HEK293T (cell line): Measurements from ENCODE around the gene PRDM16.

ENCODE experiments used
- BHLHE40 ChIP-seq: fragments of 450-650 bp; IDR thresholded peaks from 2 replicates; pipeline ENCODE4 v1.6.1; 2016; ENCODE audit warnings: mild to moderate bottlenecking, moderate library complexity, borderline replicate concordance
- CTBP1 ChIP-seq: fragments of 450-650 bp; IDR thresholded peaks from 2 replicates; pipeline ENCODE4 v1.6.1; 2016; ENCODE audit warnings: borderline replicate concordance
- ELF4 ChIP-seq: fragments of 450-650 bp; IDR thresholded peaks from 2 replicates; pipeline ENCODE4 v1.6.1; 2017; ENCODE audit warnings: antibody characterized with exemption
- FOXA1 ChIP-seq: fragments of 450-650 bp; IDR thresholded peaks from 2 replicates; pipeline ENCODE4 v1.6.1; 2016; ENCODE audit warnings: mild to moderate bottlenecking
- FOXK2 ChIP-seq: fragments of 450-650 bp; IDR thresholded peaks from 2 replicates; pipeline ENCODE4 v1.6.1; 2016; ENCODE audit warnings: mild to moderate bottlenecking
- FOXM1 ChIP-seq: fragments of 450-650 bp; IDR thresholded peaks from 2 replicates; pipeline ENCODE4 v1.6.1; 2017; ENCODE audit warnings: mild to moderate bottlenecking, borderline replicate concordance
- HDGF ChIP-seq: fragments of 450-650 bp; IDR thresholded peaks from 2 replicates; pipeline ENCODE4 v1.6.1; 2017; ENCODE audit warnings: antibody characterized with exemption, borderline replicate concordance
- L3MBTL2 ChIP-seq: fragments of 450-650 bp; conservative IDR thresholded peaks from 2 replicates; pipeline ENCODE4 v1.6.1; 2016; ENCODE audit warnings: mild to moderate bottlenecking
- LEF1 ChIP-seq: fragments of 450-650 bp; IDR thresholded peaks from 2 replicates; pipeline ENCODE4 v1.6.1; 2017; ENCODE audit warnings: mild to moderate bottlenecking, borderline replicate concordance
- NFRKB ChIP-seq: fragments of 450-650 bp; IDR thresholded peaks from 2 replicates; pipeline ENCODE4 v1.6.1; 2016; ENCODE audit warnings: mild to moderate bottlenecking, moderate library complexity
- PKNOX1 ChIP-seq: fragments of 450-650 bp; IDR thresholded peaks from 2 replicates; pipeline ENCODE4 v1.6.1; 2016
- SP1 ChIP-seq: fragments of 450-650 bp; IDR thresholded peaks from 2 replicates; pipeline ENCODE4 v1.6.1; 2017
- SUZ12 ChIP-seq: fragments of 450-650 bp; IDR thresholded peaks from 2 replicates; pipeline ENCODE4 v1.6.1; 2016; ENCODE audit warnings: mild to moderate bottlenecking
- TARDBP ChIP-seq: fragments of 450-650 bp; IDR thresholded peaks from 2 replicates; pipeline ENCODE4 v1.6.1; 2016

DNA sequence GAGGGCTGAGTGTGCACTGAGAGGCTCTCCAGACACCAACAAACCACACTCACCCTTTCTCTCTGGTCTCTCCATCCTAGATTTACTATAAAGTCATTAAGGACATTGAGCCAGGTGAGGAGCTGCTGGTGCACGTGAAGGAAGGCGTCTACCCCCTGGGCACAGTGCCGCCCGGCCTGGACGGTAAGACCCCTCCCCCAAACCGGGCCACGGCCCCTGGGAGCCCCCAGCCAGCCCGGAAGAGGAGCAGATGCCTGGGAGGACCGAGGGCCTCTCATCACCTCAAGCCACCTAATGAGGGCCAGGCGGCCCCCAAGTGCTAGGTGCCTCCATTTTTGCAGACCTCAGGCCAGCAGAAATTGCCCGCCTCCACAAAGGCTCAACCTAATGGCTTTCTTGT, 327.4 kb downstream of the PRDM16 start:
- no peak for TF ChIP-seq TARDBP
- TF ChIP-seq FOXA1 = no peak
- TF ChIP-seq L3MBTL2 = no peak
- no peak for TF ChIP-seq SP1
- no peak for TF ChIP-seq PKNOX1
- no peak for TF ChIP-seq ELF4
- TF ChIP-seq FOXK2 = no peak
- TF ChIP-seq BHLHE40 = no peak
- TF ChIP-seq FOXM1 = no peak
- no peak for TF ChIP-seq SUZ12
- no peak for TF ChIP-seq CTBP1
- TF ChIP-seq LEF1 = no peak
- no peak for TF ChIP-seq NFRKB
- TF ChIP-seq HDGF = no peak
